SK-MEL-5 (cell line): ENCODE results near the gene ZBTB7C. TPM values are rescaled to one million over a fixed set of nuclear protein-coding genes. Genes with fewer than 3 reads are reported as not detected.

Experiments used
- DNase-seq: peaks from one replicate; pipeline ENCODE4 v3.0.0-alpha.2; 2016; ENCODE audit warnings: low read depth, low spot score
- in situ Hi-C: cut with HindIII; loops from 2 replicates; pipeline ENCODE4 v1.10.0; 2016; ENCODE audit warnings: low sequenced_read_pairs, high pct_unique_total_duplicates, low pct_unique_long_range_greater_than_20kb
- total RNA-seq: library from RNA; depleted of rRNA; stranded (reverse); fragments of >200 nt; shearing (Covaris generic); gene quantifications from 2 replicates; pipeline ENCODE4 v1.2.3, GENCODE V29; 2014

The ZBTB7C gene
- total RNA-seq, 1 experiment from 2014 or later: not detected

- no peak for DNase-seq
- in situ Hi-C loops: no loop called here
Observed at GRCh38 chr18:48181087-48181823, 227.9 kb downstream of the ZBTB7C start.

- in situ Hi-C loops: no loop called here
- no peak for DNase-seq
Observed at GRCh38 chr18:48179666-48180065, 229.5 kb downstream of the ZBTB7C start.

GRCh38 chr18:48179001-48179400 lies 230.2 kb downstream of the ZBTB7C start:
- in situ Hi-C loops: no loop called here
- DNase-seq: no peak

GRCh38 chr18:48176909-48177308 lies 232.3 kb downstream of the ZBTB7C start:
- in situ Hi-C loops: no loop called here
- no peak for DNase-seq

GRCh38 chr18:48173557-48173956 lies 235.6 kb downstream of the ZBTB7C start:
- DNase-seq: no peak
- in situ Hi-C loops: no loop called here

GRCh38 chr18:48172226-48173006 lies 236.8 kb downstream of the ZBTB7C start:
- no peak for DNase-seq
- in situ Hi-C loops: no loop called here

- no peak for DNase-seq
- in situ Hi-C loops: no loop called here
Observed at GRCh38 chr18:48171490-48172188, 237.5 kb downstream of the ZBTB7C start.

- in situ Hi-C loops: no loop called here
Observed at GRCh38 chr18:48170651-48171050, 238.5 kb downstream of the ZBTB7C start.

GRCh38 chr18:48168861-48169260 lies 240.3 kb downstream of the ZBTB7C start:
- no peak for DNase-seq
- in situ Hi-C loops: no loop called here

More at GRCh38 chr18:48170651-48171050, 238.5 kb downstream of the ZBTB7C start:
- no peak for DNase-seq

- in situ Hi-C loops: no loop called here
- no peak for DNase-seq
Observed at GRCh38 chr18:48167897-48168253, 241.3 kb downstream of the ZBTB7C start.

- DNase-seq: no peak
- in situ Hi-C loops: no loop called here
Observed at GRCh38 chr18:48166336-48166875, 242.8 kb downstream of the ZBTB7C start.

- DNase-seq: no peak
- in situ Hi-C loops: no loop called here
Observed at GRCh38 chr18:48165111-48165866, 243.9 kb downstream of the ZBTB7C start.

- in situ Hi-C loops: no loop called here
- DNase-seq: no peak
Observed at GRCh38 chr18:48164701-48165100, 244.5 kb downstream of the ZBTB7C start.

- in situ Hi-C loops: no loop called here
- DNase-seq: no peak
Observed at GRCh38 chr18:48164116-48164515, 245.1 kb downstream of the ZBTB7C start.

GRCh38 chr18:48163738-48164115 lies 245.5 kb downstream of the ZBTB7C start:
- DNase-seq: no peak
- in situ Hi-C loops: no loop called here

- no peak for DNase-seq
- in situ Hi-C loops: no loop called here
Observed at GRCh38 chr18:48162956-48163737, 246.0 kb downstream of the ZBTB7C start.
